Measurements from ENCODE around the gene TPH1. TPM values are rescaled to one million over a fixed set of nuclear protein-coding genes. Genes with fewer than 3 reads are reported as not detected.

The TPH1 gene
- total RNA-seq, 4 donors from 2014 or later: 0.13 to 0.47 (median 0.27) TPM; not detected in 1

GRCh38 chr11:18036456-18036855, 9.6 kb downstream of the TPH1 start:
- TF ChIP-seq POLR2A (IDR thresholded peaks at IDR 0.05): no peak
- TF ChIP-seq EP300 (IDR thresholded peaks at IDR 0.05): no peak
- no peak for TF ChIP-seq POLR2AphosphoS5 (IDR thresholded peaks at IDR 0.05)
- no peak for TF ChIP-seq CTCF (IDR thresholded peaks at IDR 0.05)
- Histone ChIP-seq H3K4me1 (no peaks in the 10 kb centered on the region), H3K36me3 (no peaks in the 10 kb centered on the region), H3K27ac (no peak overlapping the region), H3K4me3 (no peak overlapping the region), H3K27me3 (no peaks in the 10 kb centered on the region), H3K9me3 (no peaks in the 10 kb centered on the region)
- no peak for ATAC-seq

- TF ChIP-seq POLR2A (IDR thresholded peaks at IDR 0.05) (no peak), POLR2AphosphoS5 (IDR thresholded peaks at IDR 0.05) (no peak), CTCF (IDR thresholded peaks at IDR 0.05) (no peak), EP300 (IDR thresholded peaks at IDR 0.05) (no peak)
- H3K4me1 ChIP-seq: no peaks in the 10 kb centered on the region
- no peak for ATAC-seq
- no peaks in the 10 kb centered on the region for H3K27me3 ChIP-seq
- no peak overlapping the region for H3K27ac ChIP-seq
- no peak overlapping the region for H3K4me3 ChIP-seq
- no peaks in the 10 kb centered on the region for H3K36me3 ChIP-seq
- WGBS, 2 donors (ENCODE audit: low coverage in 1 of 2): 71 to 79% methylated on average over 2 of the region's 2 CpGs
- H3K9me3 ChIP-seq: no peaks in the 10 kb centered on the region
These were observed 18.6 kb downstream of the TPH1 start for GRCh38 chr11:18027475-18027874.

DNA sequence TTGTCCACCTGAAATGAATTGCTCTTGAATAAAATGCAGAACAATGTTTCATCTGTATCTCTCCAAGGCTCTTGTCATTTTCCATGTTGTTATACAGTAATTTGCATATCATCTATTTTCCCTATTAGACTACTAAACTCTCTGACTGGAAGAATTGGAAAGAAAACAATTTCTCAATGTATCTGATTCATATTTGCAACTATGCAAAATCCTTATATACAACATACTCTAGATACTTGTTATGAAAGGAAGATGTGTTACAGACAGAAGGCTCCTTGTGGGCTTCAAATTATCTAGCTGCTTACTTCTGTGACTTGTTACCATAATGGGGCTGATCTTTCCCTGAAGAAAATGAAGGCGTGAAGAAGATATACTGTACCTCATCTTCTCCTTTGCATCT, 23.6 kb downstream of the TPH1 start:
- Histone ChIP-seq H3K27me3 (no peaks in the 10 kb centered on the region), H3K9me3 (no peaks in the 10 kb centered on the region), H3K4me1 (no peaks in the 10 kb centered on the region), H3K4me3 (no peak overlapping the region), H3K36me3 (no peaks in the 10 kb centered on the region), H3K27ac (no peak overlapping the region)
- TF ChIP-seq EP300 (IDR thresholded peaks at IDR 0.05): no peak
- TF ChIP-seq CTCF (IDR thresholded peaks at IDR 0.05): no peak
- no peak for TF ChIP-seq POLR2AphosphoS5 (IDR thresholded peaks at IDR 0.05)
- TF ChIP-seq POLR2A (IDR thresholded peaks at IDR 0.05): no peak
- WGBS, 2 donors (ENCODE audit: low coverage in 1 of 2): 82 to 100% methylated on average over 1 of the region's 1 CpG
- no peak for ATAC-seq

- Histone ChIP-seq H3K9me3 (no peaks in the 10 kb centered on the region), H3K27me3 (no peaks in the 10 kb centered on the region), H3K4me3 (no peak overlapping the region), H3K27ac (no peak overlapping the region), H3K36me3 (no peaks in the 10 kb centered on the region), H3K4me1 (no peaks in the 10 kb centered on the region)
- no peak for ATAC-seq
- TF ChIP-seq EP300 (IDR thresholded peaks at IDR 0.05) (no peak), POLR2AphosphoS5 (IDR thresholded peaks at IDR 0.05) (no peak), POLR2A (IDR thresholded peaks at IDR 0.05) (no peak), CTCF (IDR thresholded peaks at IDR 0.05) (no peak)
These were observed 26.4 kb downstream of the TPH1 start for GRCh38 chr11:18019650-18020049.

DNA sequence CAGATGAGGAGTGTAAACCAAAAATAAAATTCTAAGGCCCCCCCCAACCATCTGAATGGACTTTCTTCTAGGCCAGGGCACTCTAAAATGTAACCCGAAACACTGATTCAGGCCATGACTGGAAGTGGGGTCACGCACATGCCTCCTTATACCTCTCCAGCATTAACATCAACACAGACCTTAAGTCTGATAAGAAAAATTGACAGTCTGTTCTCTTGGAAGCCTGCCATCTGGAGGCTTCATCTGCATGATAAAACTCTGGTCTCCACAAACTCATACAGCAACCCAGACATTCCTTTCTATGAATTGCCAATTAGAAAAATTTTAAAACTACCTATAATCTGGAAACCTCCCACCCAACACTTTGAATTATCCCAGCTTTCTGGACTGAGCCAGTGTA, 29.3 kb downstream of the TPH1 start:
- H3K4me1 ChIP-seq: peaks cover 0 to 14% (median 0%) of the 10 kb centered on the region in 3 donors
- 66 to 67% methylated on average over 1 to 2 of the region's 2 CpGs for WGBS, 2 donors (ENCODE audit: low coverage in 1 of 2)
- H3K9me3 ChIP-seq: no peaks in the 10 kb centered on the region

More for the DNA sequence above, 29.3 kb downstream of the TPH1 start:
- TF ChIP-seq POLR2AphosphoS5 (IDR thresholded peaks at IDR 0.05) (no peak), POLR2A (IDR thresholded peaks at IDR 0.05) (no peak), CTCF (IDR thresholded peaks at IDR 0.05) (no peak), EP300 (IDR thresholded peaks at IDR 0.05) (no peak)
- Histone ChIP-seq H3K27me3 (no peaks in the 10 kb centered on the region), H3K36me3 (no peaks in the 10 kb centered on the region), H3K27ac (no peak overlapping the region), H3K4me3 (no peak overlapping the region)
- no peak for ATAC-seq
